Amniotic epithelial cell (primary cell): ENCODE data around the gene SNRNP48.

Experiments used
- DNase-seq: peaks from one replicate; pipeline ENCODE4 v3.0.0-alpha.2; 2010; ENCODE audit warnings: low read depth

SNRNP48 gene

DNA sequence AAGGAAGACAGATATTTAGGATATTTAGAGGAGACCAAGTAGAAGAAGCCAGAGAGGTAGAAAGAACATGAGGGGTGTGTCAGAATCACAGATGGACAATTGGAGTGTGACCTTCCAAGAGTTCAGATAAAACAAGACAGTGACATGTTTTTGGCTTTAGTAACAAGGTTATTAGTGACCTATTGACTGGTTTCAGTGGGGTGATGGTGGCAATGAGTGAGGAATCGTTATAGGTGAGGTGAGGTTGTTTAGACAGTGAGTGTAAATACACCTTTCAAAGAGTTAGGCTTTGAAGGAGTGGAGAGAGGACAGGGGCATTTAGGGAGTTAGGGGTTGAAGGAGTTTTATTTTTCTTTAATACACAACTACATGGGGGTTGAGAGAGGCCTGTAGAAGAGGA, 3.2 kb downstream of the SNRNP48 start:
- no peak for DNase-seq

DNA sequence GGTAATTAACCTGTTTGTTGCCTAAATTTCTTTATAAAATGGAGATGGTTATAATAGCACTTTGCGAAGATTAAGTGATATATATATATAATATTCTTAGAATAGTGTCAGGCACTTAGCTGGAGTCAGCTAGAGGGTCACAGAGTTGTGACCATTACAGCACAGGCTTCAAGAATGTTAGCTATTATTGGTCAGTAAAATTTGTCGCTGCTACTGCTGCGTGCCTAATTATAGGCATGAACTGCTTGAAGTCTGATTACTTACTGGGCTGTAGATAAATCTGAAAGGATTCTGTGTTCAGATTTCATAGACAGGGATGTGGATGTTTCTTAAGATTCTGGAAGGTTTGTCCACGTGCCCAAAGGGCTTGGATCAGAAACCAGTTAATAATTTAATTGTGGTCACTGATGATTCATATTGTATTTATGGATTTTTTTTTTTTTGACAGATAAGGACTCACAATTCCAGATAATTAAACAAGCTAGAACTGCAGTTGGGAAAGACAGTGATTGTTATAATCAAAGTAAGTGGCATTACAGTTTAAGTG, 4.7 kb downstream of the SNRNP48 start:
- DNase-seq: peak; percentile 67

DNA sequence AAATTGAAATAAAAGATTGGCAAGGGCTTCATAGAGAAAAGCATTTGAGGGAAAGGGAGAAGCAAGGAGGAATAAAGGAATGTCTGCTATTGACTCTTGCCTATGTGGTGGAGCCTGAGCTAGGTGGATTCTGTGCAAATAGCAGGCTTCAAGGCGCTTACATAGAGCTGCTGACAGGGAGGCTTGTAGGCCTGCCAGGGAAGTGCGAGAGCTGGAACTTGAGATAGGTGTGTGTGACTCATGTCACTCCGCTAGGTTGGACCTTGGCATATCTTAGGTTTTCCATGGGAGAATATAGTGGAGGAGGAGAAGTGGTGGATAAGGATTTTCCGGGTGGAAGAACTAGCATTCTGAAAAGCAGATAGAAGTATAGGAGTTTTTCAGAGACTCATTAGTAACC, 14.0 kb downstream of the SNRNP48 start:
- peak; percentile 14 for DNase-seq

DNA sequence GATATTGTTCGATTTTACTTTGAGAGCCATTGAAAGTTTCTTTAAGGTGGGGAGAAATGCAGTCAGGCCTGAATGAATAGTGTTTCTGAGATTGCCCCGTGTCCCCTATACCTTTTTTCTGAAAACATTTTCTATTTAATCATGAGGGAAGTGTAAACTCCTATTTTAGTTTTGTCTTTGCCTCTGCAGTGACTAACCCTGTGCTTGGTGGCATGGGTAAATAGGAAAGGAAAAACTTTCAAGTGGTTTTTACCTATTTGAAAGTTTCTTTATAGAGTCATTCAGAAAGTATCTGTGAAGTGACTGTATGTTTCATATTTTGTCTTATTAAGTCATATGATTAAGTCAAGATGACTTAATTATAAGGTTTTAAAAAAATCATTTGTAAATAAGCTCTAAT, 14.5 kb downstream of the SNRNP48 start:
- DNase-seq: no peak

DNA sequence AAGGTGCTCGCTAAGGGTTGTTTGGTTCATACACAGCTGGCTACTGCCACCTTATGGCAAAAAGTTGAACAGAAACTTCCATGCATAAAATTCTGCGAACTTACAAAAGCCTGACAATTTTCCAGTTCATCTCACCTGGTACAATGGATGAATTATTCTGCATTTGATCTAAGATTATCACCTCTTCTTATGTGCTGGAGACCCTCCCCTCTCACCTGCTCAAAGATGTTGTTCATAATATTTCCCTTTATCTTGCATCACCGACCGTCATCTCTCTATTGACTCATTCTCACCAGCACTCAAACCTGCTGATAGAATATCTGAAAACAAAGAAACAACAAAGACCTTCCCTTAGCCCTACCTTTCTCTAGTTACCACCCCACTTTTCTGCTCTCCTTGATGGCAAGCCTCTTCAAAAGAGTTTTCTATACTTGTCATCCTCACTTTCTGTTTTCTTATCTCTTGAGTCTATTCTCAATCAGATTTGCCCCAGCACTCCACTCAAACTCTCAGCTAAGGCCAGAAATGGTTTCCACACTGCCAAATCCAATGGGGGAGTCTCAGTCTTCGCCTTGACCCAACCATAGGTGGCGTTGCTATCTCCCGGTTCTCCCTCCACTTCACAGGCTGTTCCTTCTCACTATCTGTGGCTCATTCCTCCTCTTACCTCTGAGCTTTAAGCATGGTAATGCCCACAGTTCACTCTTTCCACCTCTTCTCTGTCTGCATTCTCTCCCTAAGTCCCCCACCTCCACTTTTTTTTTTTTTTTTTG, 25.8 kb downstream of the SNRNP48 start:
- DNase-seq: peak; percentile 62

DNA sequence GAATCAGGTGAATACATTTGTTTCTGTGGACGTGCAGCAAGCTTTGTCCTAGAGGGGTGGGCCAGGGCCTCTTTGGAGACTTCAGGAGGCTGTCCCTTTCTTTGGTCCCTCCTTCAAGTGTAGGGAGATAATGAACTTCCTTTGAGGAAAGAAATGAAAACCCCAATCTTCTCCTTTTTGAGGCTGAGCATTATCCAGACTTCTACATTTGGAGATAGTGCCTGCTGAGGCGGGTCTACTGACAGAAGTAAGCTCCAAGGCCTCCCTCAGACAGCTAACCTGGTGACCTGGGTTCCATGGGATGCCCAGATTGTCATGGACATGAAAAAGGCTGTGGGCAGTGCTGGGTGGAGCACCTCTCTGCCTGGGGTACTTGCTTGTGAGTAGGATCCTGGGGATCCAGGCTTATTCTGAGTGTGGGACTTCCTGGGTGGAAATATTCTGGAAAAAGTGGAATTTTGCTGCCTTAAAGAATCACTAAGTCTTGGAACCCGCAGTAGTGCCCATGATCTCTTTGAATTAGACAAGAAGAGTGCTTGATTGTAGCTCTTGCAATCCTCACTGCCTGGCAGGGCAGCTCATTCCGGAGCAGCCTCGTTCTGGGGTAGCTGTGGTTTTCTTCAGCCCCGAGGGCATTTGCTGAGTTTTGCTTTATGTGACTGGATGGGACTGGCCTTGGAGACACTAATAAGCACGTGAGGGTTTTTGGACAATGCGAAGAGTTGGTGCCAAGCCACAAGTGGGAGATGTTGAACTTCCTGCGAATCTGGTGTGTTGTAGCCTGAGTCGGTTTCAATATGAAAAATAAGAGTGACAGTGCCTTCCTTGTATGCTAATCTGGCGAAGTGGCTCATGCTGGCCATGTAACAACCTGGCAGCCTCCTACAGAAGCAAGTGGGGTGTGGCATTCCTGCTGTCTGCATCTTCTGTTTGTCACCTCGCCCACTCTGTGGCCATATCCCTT, 28.1 kb downstream of the SNRNP48 start:
- peak; percentile 65 for DNase-seq

DNA sequence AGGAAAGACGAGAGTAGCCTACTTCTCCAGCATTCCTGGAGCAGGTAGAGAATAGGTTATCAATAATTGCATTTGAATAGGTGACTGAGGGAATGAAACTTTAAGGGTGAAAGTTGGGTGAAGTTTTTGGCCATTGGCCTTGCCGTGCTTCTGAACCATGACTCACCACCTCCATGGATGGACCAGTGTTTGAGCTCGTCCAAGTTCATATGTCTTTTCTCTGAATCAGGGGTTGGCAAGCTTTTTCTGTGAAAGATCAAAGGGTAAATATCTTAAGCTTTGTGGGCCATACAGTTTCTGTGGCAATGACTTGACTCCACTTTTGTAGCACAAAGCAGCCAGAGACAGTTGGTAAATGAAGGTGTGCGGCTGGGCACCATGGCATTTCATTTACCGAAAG, 31.8 kb downstream of the SNRNP48 start:
- DNase-seq: no peak

DNA sequence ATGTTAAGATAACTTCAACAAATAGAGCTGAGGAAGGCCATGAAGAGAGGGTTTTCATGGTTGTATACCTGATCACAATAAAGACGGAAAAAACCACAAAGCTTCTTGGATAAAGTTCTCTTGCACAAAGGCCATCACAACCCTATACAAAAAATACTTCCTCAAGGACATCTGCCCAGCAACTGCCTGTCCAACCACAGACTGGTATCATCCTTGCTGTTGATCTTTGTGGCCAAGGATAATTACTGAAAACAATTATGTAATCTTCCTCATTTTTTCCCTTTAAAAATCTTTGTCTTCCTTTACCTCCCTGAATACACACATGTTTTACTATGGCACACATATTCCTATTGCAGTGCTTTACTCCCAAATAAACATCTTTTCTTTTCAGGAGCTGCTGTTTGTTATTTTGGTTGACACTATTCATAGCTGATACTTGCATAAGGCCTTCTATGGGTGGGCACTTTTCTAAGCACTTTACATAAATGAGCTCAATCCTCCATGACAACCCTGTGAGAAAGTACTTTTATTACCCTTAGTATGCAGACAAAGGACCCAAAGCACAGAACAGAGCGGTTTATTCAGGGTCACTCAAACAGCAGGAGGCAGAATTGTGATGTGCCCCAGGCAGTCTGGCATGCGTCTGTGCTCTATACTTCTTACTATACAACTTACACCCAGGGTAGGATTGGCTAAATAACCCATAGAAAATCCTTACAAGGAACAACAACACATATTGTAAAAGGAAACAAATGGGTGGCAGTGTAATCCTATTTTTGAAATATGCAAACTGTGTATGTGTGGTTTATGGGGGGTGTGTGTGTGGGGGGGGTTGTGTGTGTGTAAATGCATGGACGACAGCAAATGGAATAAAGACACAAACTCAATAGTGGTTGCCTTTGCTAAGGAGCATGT, 35.1 kb downstream of the SNRNP48 start:
- DNase-seq: peak; percentile 64

DNA sequence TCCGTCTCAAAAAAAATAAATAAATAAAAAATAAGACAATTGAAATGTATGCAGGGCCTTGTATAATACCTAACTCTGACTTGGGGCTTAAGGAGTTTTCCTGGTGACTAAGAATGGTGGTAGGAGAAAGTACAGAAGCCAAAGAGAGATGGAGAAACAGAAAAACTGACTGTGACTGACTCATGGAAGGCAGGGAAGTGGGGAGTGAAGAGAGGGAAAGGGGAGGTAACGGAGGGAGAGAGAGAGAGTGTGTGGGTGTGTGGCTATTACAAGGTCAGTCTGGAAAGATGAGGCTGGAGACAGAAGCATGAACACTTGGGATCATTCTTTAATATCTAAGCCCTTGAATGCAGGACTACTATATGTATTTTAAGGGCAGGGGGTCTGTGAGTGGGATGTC, 38.5 kb downstream of the SNRNP48 start:
- DNase-seq: peak; percentile 92

DNA sequence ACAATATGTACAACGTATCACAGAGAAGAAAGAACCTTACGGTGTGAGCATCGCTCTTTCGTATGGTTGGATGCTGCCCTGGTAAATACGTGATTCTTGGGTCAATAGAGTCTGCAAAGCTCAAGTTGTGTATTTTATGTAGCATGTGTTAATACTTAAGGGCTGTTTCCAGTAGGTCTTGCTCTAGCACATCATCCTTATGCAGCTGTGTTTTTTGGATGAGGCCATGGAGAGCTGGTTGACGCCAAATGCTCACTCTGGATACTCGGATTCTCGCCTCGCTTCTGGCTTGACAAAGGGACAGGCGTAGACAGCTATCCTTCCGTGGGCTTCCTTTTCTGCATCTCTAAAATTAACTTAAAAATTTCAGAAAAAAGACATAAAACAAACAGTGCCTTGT, 38.9 kb downstream of the SNRNP48 start:
- no peak for DNase-seq

DNA sequence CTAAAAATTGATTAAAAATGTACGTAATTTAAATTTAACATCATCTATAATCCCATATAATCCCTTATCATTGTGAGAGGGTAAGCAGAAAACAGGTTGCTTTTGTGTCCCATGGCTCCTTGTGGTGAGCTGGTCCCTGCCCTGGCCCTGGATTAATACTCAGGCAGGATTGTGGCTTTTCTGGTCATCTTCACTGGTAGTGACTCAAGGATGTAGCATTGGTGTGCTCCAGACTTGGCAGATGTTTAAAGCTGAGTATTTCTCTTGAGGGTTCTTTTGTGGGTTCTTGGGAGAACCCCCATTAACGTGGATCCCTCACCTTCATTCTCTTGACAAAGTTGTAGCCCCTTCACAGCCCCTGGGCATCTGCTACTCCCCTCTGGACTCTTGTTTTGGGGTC, 39.3 kb downstream of the SNRNP48 start:
- no peak for DNase-seq

DNA sequence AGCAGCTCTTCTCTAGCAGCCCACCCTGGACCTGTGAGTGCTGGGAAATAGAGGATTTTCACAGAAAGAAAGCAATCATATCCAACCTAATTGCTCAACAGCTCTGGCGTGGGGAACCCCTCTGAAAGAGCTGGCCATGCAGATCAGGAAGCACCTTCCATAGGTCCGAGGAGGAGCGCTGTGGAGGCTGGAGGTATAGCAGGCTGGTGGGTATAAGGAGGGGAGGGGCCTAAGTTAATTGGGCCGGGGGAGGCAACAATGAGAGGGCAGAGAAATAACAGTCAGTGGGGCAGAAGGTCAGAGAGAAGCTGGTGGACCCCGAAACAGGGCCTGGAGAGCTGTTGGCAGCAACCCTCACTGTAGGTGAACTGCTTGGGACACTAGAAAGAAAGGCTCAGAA, 40.8 kb downstream of the SNRNP48 start:
- no peak for DNase-seq

DNA sequence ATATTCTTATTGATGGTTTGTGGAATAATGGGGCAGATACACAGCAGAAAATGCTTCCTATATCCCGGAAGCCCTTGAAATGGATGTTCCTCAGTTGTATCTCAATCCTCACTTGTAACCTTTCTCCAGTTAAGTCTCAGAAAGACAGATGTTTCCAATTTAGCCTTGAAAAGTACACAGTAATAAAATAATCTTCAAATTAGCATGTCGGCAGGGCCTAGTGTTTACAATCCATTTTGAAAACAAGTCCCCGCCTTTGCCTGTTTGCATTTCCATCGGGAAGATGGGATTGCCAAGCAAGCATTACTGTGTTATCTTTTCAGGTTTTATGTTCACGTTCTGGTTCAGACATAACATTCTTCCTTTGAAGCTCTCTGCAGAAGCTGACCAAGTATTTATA, 41.5 kb downstream of the SNRNP48 start:
- DNase-seq: no peak

DNA sequence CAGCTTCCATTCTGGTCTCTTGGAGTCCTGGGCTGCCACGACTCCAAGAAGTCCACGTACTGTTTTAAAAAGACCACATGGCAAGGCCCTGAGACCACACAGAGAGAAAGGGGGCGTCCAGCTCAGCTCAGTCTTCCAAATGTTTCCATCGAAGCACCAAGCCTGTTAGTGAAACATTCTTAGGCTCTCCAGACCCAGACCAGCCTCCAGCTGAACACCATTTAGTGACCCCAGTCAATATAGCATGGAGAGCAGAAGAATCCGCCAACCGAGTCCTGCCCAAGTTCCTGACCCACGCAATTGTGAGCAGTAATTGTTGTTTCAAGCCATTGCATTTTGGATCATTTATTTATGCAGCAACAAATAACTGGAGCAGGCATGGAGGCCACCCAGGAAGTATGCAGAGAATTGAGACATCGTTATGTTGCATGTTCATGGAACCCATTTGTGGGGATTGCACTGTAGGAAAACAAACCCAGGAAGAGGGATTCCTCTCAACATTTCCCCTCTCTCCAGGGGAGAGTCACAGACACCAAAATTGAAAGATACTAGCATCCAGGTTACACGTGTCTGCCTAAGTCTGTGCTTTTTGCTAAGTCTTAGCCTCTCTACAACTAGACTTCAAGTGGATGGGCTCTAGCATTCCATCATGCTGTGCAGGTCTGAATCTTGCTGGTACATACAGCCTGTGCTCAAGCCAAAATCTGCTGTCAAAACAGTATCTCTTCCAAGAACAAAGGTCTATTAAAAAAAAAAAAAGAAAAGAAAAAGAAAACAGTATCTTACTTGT, 42.7 kb downstream of the SNRNP48 start:
- DNase-seq: no peak

DNA sequence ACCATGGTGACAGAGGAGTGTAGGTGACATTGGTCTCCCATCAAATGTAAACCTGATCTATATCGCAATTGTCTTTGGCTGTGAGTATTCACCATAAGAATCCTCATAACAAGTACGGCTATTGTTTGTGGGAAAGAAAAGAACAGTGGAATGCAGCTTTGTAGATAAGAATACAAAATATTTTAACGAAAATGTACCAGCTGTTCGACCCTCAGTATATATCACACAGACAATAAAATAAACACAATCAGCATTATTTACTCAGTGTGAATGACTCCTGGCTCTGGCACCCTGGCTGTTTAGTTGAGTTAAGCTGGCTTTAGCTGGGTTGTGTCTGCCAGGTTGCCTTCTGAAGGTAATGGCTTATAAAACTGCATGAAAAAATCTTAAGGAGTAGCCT, 43.4 kb downstream of the SNRNP48 start:
- DNase-seq: peak; percentile 53

DNA sequence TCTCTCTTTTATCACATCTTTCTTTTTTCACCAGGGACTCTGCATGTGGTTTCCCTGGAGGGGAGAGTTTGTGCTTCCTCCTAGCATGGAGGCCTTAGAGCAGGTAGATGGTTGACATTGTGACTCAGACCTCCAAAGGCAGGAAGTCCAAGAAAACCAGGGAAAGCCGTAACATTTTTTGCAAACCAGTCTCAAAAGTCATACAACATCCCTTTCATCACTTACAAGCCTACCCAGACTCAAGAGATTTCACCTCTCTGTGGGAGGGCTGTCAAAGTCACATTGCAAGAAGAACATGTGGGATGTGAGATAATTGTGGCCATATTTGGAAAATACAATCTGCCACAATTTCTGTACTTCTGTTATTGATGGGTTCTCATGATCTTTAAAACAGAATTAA, 46.2 kb downstream of the SNRNP48 start:
- DNase-seq: peak; percentile 24

DNA sequence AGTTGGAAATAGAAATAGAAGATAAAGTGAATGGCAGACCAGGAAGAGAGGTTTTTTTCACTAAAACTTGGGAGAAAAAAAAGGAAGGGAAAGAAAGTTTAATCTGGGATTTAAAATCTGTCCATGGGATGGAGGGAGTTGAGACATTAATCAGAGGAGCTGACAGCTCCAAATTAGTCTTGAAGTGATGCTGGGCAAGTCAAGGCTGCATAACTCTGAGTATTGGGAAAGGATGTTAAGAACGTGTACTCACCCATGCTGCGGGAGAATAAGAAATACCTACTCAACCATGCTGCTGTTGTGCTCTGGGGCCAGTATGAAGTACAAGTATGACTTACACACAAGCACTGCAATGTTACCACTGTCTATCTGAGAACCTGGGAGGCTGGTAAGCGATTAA, 47.5 kb downstream of the SNRNP48 start:
- DNase-seq: peak; percentile 36

DNA sequence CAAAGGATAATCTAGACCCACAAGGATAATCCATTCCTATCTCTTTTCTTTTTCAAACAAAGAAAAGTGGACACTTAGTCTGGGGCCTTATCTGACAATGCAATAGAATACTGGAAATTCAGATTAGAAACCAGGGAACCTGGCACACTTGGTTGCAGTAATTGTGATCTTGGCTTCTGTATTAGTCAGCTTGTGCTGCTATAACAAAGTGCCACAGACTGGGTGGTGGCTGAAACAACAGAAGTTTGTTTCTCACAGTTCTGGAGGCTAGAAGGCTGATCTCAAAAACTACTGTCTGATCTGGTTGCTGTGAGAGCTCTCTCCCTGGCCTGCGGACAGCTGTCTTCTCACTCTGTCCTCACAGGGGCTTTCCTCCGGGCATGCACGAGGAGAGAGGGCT, 49.4 kb downstream of the SNRNP48 start:
- no peak for DNase-seq

DNA sequence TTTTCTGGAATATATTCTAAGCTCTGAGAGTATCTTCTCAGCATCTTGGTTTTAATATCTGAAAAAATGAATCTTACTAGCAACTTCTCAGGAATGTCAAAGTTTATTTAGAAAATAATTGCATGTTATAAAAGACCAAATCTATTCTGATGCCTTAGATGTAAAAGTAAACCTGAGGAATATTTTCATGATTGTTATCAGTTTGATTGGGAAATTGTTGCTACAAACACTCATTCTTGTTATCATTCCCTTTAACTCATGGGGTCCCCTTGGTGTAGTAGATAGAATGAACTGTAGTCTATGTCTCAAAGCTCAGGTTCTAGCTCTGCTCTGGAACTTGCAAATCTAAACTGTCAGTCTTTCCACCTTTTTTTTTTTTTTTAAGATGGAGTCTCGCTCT, 50.0 kb downstream of the SNRNP48 start:
- DNase-seq: no peak

DNA sequence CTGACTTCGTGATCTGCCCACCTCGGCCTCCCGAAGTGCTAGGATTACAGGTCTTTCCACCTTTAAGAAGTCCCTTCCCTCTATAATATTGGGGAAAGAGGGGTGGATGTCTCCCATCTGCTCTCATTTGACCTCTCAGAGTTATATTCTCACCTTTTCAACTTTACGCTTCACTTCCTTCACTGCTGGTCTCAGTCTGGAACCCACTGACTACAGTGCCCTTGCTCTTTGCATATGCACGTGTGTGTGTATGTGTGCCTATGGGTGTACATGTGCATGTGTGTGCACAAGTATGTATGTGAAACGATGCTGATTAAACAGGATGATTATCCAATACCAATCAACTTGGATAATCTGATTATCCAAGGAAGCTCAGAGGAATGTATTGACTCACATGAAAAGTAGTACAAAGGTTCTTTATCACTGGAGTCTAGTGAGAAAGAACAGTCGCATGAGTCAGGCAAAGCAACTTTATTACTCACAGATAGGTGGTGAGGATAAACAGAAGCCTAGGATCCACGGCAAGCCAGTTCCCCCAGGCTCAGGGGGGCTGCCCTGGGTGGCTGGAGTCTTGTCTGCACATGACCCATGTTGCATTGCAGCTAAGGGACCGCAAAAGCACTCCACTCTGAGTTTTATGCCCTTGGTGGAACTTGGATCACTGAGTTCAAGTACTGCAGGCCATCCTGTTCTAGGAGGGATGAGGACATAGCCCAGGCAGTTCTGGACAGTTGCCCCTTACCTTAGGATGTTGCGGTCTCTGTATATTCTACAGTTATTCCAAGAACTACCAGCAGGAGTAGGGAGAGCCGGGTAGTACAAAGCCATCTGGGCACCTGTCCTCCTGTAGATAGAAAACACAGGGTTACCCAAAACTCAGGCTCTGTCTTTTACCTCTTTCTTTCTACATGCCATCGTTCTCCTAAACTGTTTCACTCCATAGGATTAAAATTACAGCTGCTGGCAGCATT, 50.9 kb downstream of the SNRNP48 start:
- DNase-seq: peak; percentile 92
